GM12878 (cell line): ENCODE data around the gene TICRR. TPM values are rescaled to one million over a fixed set of nuclear protein-coding genes. Genes with fewer than 3 reads are reported as not detected.

Source experiments
- ATAC-seq: fragments of 200-7000 bp; cut with Tn5 transposase; 3 replicates; pipeline ENCODE4 v1.9.1; 2020; ENCODE audit warnings: mild to moderate bottlenecking, moderate library complexity
- BruUV-seq: library from RNA; stranded (reverse); fragments of 400-500 nt; replicated peaks from 2 replicates; lab custom pipeline; 2021; lab: Mats Ljungman, UMichigan
- CTCF ChIA-PET: fragments of 300-600 bp; sonication (Branson Sonifier 250); formaldehyde crosslinking; extraction: SDS; loops from one replicate; lab custom pipeline; 2021; ENCODE audit warnings: inconsistent platforms; lab: Yijun Ruan, JAX
- POLR2A ChIA-PET: fragments of 350-600 bp; formaldehyde crosslinking; extraction: SDS; loops from one replicate; lab custom pipeline; 2021; ENCODE audit warnings: inconsistent platforms; lab: Charles Lee
- RAD21 ChIA-PET: fragments of 300-600 bp; sonication (Branson Sonifier 250); formaldehyde crosslinking; loops from one replicate; lab custom pipeline; 2023; ENCODE audit warnings: antibody characterized with exemption; ENCODE audit not compliant: unreplicated experiment; lab: Charles Lee
- SMC1A ChIA-PET: fragments of 300-600 bp; sonication (Branson Sonifier 250); formaldehyde crosslinking; loops from one replicate; lab custom pipeline; 2023; ENCODE audit not compliant: unreplicated experiment, uncharacterized antibody; lab: Charles Lee
- DNase-seq: peaks from one replicate; pipeline ENCODE4 v3.0.0-alpha.2; 2011; ENCODE audit warnings: low read depth, low spot score
- FAIRE-seq: peaks from 3 replicates; lab custom pipeline; 2011; peaks lifted over from hg19 to GRCh38; lab: Jason Lieb, UNC
- H2AFZ ChIP-seq: 2 replicates; pipeline ENCODE4 v1.6.0; 2011; ENCODE audit warnings: low read depth, low read length, control low read depth; ENCODE audit not compliant: control insufficient read depth
- H3K27ac ChIP-seq: 2 replicates; pipeline ENCODE4 v1.5.1; 2011; ENCODE audit warnings: control low read depth; ENCODE audit not compliant: control insufficient read depth, insufficient read depth
- H3K27me3 ChIP-seq, 2 experiments: replicated peaks in 1 of 2; 2 replicates each; pipeline versions ENCODE4 v1.6.0 to v1.6.1; 2011; ENCODE audit warnings: low read length in 1 of 2; ENCODE audit not compliant: control insufficient read depth in 2 of 2, insufficient read depth in 2 of 2
- H3K36me3 ChIP-seq, 2 experiments: 2 replicates each; pipeline ENCODE4 v1.5.1; 2011; ENCODE audit warnings: low read length in 1 of 2; ENCODE audit not compliant: control insufficient read depth in 2 of 2, insufficient read depth in 2 of 2
- H3K4me1 ChIP-seq: 2 replicates; pipeline ENCODE4 v1.6.1; 2011; ENCODE audit warnings: mild to moderate bottlenecking, low read length, moderate library complexity, mixed read lengths; ENCODE audit not compliant: control insufficient read depth, insufficient read depth
- H3K4me2 ChIP-seq: 2 replicates; pipeline ENCODE4 v1.6.0; 2011; ENCODE audit warnings: control low read depth; ENCODE audit not compliant: control insufficient read depth, insufficient read depth
- H3K4me3 ChIP-seq: fragments of 200-600 bp; sonication (generic); 2 replicates; pipeline ENCODE4 v1.5.1; 2016
- H3K79me2 ChIP-seq: 2 replicates; pipeline ENCODE4 v1.6.0; 2011; ENCODE audit warnings: low read length; ENCODE audit not compliant: control insufficient read depth, insufficient read depth
- H3K9ac ChIP-seq: 2 replicates; pipeline ENCODE4 v1.8.0; 2011; ENCODE audit warnings: low read length, control low read depth, mixed read lengths; ENCODE audit not compliant: control insufficient read depth, insufficient read depth
- H3K9me3 ChIP-seq: replicated peaks from 3 replicates; pipeline ENCODE4 v1.5.1; 2011; ENCODE audit warnings: mild to moderate bottlenecking, low read length; ENCODE audit not compliant: control insufficient read depth, insufficient read depth
- H4K20me1 ChIP-seq: 2 replicates; pipeline ENCODE4 v1.6.0; 2011; ENCODE audit not compliant: control insufficient read depth, insufficient read depth
- IRF4 ChIP-seq: IDR thresholded peaks from 2 replicates; pipeline ENCODE4 v1.6.1; 2011; ENCODE audit warnings: low read depth, low read length
- JUND ChIP-seq: IDR thresholded peaks from 2 replicates; pipeline ENCODE4 v1.6.1; 2012; ENCODE audit warnings: low read depth, mild to moderate bottlenecking, low read length, improper control_type of control experiment, moderate library complexity
- RAD21 ChIP-seq: IDR thresholded peaks from 2 replicates; pipeline ENCODE4 v1.6.1; 2011; ENCODE audit warnings: mild to moderate bottlenecking, low read depth, low read length, moderate library complexity; ENCODE audit not compliant: insufficient read depth
- RAD51 ChIP-seq: fragments of 450-650 bp; IDR thresholded peaks from 2 replicates; pipeline ENCODE4 v1.6.1; 2016; ENCODE audit warnings: moderate library complexity, mild to moderate bottlenecking, inconsistent platforms
- RUNX3 ChIP-seq: IDR thresholded peaks from 2 replicates; pipeline ENCODE4 v1.6.1; 2012; ENCODE audit warnings: low read length, inconsistent platforms
- SMC3 ChIP-seq: IDR thresholded peaks from 2 replicates; pipeline ENCODE4 v1.6.1; 2011; ENCODE audit warnings: low read length, improper control_type of control experiment, borderline replicate concordance
- YY1 ChIP-seq: IDR thresholded peaks from 2 replicates; pipeline ENCODE4 v1.6.1; 2011; ENCODE audit warnings: low read depth, mild to moderate bottlenecking, low read length
- WGBS: methylation state at CpG from one replicate; pipeline ENCODE4 v1.1.6; 2016; ENCODE audit warnings: low lambda C conversion rate; ENCODE audit not compliant: insufficient replicate concordance, insufficient coverage; ENCODE audit errors: missing lambda C conversion rate; 5-methylcytosine and 5-hydroxymethylcytosine counted together
- in situ Hi-C: fragments of 300-500 bp; cut with MboI; formaldehyde crosslinking; loops from 9 replicates; pipeline ENCODE4 v1.14.3; 2018; ENCODE audit warnings: mixed read lengths
- intact Hi-C: fragments of 100-400 bp; cut with micrococcal nuclease; formaldehyde crosslinking; loops from one replicate; pipeline ENCODE4 v1.14.2; 2022; ENCODE audit not compliant: unreplicated experiment
- polyA plus RNA-seq, 11 experiments: library from polyadenylated mRNA; depleted of rRNA in 4 of 11; unstranded in 6 of 11; stranded (reverse) in 5 of 11; fragments of >200 nt; fragmentation: Nextera tagmentation in 4 of 11; fragmentation: Illumina TruSeq in 1 of 11; extraction: Ambion mirVana in 4 of 11; extraction: Trizol in 1 of 11; gene quantifications; 1 replicate in 1 of 11; 2 replicates in 10 of 11; pipeline versions ENCODE4 v1.2.1 to v1.2.3, GENCODE V29; 2011 to 2016; ENCODE audit warnings: inconsistent platforms in 2 of 11, missing spikeins in 2 of 11, low read depth in 1 of 11
- total RNA-seq, 4 experiments: library from RNA; depleted of rRNA in 3 of 4; stranded (reverse); fragments of >200 nt in 3 of 4; fragmentation: Illumina TruSeq in 1 of 4; extraction: Trizol in 1 of 4; gene quantifications; 2 replicates each; pipeline versions ENCODE4 v1.2.1 to v1.2.3, GENCODE V29; 2013 to 2021
- TF ChIP-seq, protein P1 (sequence below), 3 experiments: IDR thresholded peaks in 2 of 3; conservative IDR thresholded peaks in 1 of 3; 2 replicates each; pipeline ENCODE4 v1.5.1; 2011; ENCODE audit warnings: low read depth in 3 of 3, low read length in 3 of 3, mild to moderate bottlenecking in 3 of 3, control low read depth in 2 of 3, moderate library complexity in 2 of 3, inconsistent platforms in 1 of 3, mixed read lengths in 1 of 3; ENCODE audit not compliant: control insufficient read depth in 2 of 3, insufficient read depth in 1 of 3; ENCODE audit errors: extremely low read depth in 1 of 3

TICRR gene
- total and polyA plus RNA-seq, 10 of the 15 experiments (the other 5 are each of a cell fraction or from before 2014, with no cell fraction given) = 0.58 to 21.5 (median 11.5) TPM

DNA sequence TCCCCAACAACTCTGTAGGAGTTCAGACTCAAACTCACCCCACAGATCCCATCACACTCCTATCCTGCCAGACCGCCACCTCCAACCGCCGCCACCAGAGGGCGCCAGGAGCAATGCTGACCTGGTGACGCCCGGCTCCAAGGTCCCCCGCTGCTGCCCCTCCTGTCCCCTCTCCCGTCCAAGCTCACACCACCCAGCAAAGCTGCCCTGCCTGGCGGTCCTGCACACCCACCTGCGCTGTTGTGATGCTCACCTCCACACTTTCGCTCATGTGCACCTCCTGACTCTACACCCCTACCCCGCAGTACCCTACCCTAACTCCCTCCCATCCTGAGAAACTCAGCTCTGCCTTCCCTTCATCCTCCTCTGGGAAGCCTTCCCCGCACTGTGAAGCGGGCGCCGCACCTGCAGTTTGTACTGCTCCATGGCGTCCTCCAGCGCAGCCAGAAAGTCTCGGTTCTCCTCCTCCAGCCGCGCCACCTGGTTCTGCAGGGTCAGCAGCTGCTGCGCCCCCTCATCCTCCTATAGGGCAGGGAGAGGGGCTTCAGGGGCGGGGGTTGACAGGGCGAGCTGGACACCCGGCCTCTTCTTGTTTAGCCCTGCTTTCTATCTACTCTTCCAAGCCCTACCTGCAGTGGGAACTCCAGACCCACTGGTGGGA lies 72.1 kb downstream of the TICRR start:
- no peaks in the 10 kb centered on the region for H3K9me3 ChIP-seq
- DNase-seq (no peak), ATAC-seq (peak; percentile 95), FAIRE-seq (no peak)
- no TSS peak for BruUV-seq
- TF ChIP-seq RUNX3 (peak; percentile 50), YY1 (0 out of 2 replicates have a peak, but pooled peaks have one; percentile 36), JUND (no peak), RAD51 (no peak), SMC3 (peak; percentile 33; the same call in 1 of the 2 replicates), IRF4 (no peak), RAD21 (peak; percentile 32; the same call in 1 of the 2 replicates)
- TF ChIP-seq, protein P1, sequence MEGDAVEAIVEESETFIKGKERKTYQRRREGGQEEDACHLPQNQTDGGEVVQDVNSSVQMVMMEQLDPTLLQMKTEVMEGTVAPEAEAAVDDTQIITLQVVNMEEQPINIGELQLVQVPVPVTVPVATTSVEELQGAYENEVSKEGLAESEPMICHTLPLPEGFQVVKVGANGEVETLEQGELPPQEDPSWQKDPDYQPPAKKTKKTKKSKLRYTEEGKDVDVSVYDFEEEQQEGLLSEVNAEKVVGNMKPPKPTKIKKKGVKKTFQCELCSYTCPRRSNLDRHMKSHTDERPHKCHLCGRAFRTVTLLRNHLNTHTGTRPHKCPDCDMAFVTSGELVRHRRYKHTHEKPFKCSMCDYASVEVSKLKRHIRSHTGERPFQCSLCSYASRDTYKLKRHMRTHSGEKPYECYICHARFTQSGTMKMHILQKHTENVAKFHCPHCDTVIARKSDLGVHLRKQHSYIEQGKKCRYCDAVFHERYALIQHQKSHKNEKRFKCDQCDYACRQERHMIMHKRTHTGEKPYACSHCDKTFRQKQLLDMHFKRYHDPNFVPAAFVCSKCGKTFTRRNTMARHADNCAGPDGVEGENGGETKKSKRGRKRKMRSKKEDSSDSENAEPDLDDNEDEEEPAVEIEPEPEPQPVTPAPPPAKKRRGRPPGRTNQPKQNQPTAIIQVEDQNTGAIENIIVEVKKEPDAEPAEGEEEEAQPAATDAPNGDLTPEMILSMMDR (IDR thresholded peaks at IDR 0.05 in 2 of 3, conservative IDR thresholded peaks at IDR 0.05 in 1 of 3; ENCODE audit: control insufficient read depth in 2 of 3, extremely low read depth in 1 of 3, insufficient read depth in 1 of 3, low read depth in 3 of 3, low read length in 3 of 3) = peak; percentile 76 to 90 (median 89)
- no peaks in the 10 kb centered on the region for H3K79me2 ChIP-seq
- H3K4me3 ChIP-seq = no peak overlapping the region
- no peaks in the 10 kb centered on the region for H3K27me3 ChIP-seq
- no peak overlapping the region for H3K4me2 ChIP-seq
- no peaks in the 10 kb centered on the region for H3K36me3 ChIP-seq
- no peaks in the 10 kb centered on the region for H4K20me1 ChIP-seq
- H2AFZ ChIP-seq = no peak overlapping the region
- ChIA-PET SMC1A (no interaction called here), RAD21 (no interaction called here), CTCF (interaction anchor here (0.6 to 1.6 kb wide), 6 partner anchors 10 to 1307 kb away, joined by 3 to 4 read pairs (median 3); partner anchors contain the start of gene RCCD1), POLR2A (no interaction called here)
- H3K4me1 ChIP-seq = no peaks in the 10 kb centered on the region
- WGBS = 26% methylated on average over 25 of the region's 25 CpGs
- intact Hi-C loops = no loop called here
- H3K9ac ChIP-seq = no peak overlapping the region
- in situ Hi-C loops = no loop called here
- no peak overlapping the region for H3K27ac ChIP-seq
